NCI-H510A (cell line): ENCODE results near the gene RBM33.

Source experiments
- DNase-seq: peaks from one replicate; lab custom pipeline; 2025; lab: John Stamatoyannopoulos, UW

Gene RBM33

DNA sequence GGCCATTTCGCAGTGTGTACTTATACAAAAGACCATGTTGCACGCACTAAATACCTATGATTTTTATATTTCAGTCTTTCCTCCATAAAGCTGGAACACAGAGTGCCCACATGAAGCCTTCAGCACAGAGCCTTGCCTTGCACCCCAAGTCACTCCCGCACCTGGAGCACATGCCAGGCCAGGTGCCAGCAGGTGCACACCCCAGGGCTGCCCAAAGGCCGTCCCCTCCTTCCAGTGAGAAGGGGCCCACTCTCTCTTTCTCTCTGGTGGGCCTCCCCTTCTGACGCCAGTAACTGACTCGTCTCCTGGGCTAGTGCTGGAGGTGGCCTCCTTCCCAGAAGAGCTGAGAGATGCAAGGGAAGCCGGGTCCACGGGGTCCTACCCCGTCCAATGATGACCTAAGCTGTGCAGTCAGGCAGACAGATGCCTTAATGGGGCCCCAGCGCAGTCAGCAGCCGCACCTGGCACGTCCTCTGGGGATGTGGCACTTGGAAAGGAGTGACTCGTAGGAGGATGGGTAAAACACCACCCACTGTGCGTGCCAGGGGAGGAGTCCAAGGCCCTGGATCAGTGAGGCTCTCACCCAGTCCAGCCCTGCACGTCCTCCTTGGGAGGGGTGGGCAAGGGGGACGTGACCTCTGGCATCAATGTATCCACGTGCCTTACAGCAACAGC, 185.5 kb downstream of the RBM33 start:
- DNase-seq, result no peak
